SK-N-SH (cell line): Measurements from ENCODE around the gene ROS1. TPM values are rescaled to one million over a fixed set of nuclear protein-coding genes. Genes with fewer than 3 reads are reported as not detected.

ENCODE experiments used
- CTCF ChIA-PET: fragments of 300-600, 350-600 bp; formaldehyde crosslinking; extraction: SDS; loops from one replicate; lab custom pipeline; 2021; lab: Yijun Ruan, JAX
- POLR2A ChIA-PET: fragments of 350-600 bp; sonication (Branson Sonifier 250); formaldehyde crosslinking; extraction: SDS; loops from one replicate; lab custom pipeline; 2020; ENCODE audit warnings: antibody characterized with exemption, inconsistent platforms; lab: Yijun Ruan, JAX
- DNase-seq: peaks from one replicate; pipeline ENCODE4 v3.0.0; 2012
- H2AFZ ChIP-seq: fragments of 200-600 bp; sonication (generic); 2 replicates; pipeline ENCODE4 v1.8.1; 2016; ENCODE audit warnings: antibody characterized with exemption, mild to moderate bottlenecking, low read depth
- H3F3A ChIP-seq: fragments of 200-600 bp; sonication (generic); replicated peaks from 2 replicates; pipeline ENCODE3; 2016; ENCODE audit warnings: antibody characterized with exemption, mild to moderate bottlenecking; ENCODE audit not compliant: insufficient read depth
- H3K27ac ChIP-seq, 2 experiments: fragments of 200-500 bp in 1 of 2; fragments of 200-600 bp in 1 of 2; sonication (Bioruptor generic) in 1 of 2; sonication (generic), shearing (Covaris generic) in 1 of 2; 2 replicates each; pipeline versions ENCODE4 v1.5.1 to v1.6.1; 2014 to 2016; ENCODE audit warnings: low read depth in 2 of 2, inconsistent platforms in 1 of 2, low read length in 1 of 2, mild to moderate bottlenecking in 1 of 2, mixed read lengths in 1 of 2
- H3K27me3 ChIP-seq: fragments of 200-600 bp; sonication (generic), shearing (Covaris generic); 2 replicates; pipeline ENCODE4 v1.6.1; 2016; ENCODE audit warnings: mixed run types; ENCODE audit not compliant: insufficient read depth
- H3K36me3 ChIP-seq, 2 experiments: fragments of 200-500 bp in 1 of 2; fragments of 200-600 bp in 1 of 2; sonication (Bioruptor generic) in 1 of 2; sonication (generic) in 1 of 2; replicated peaks in 1 of 2; 2 replicates each; pipeline versions ENCODE3 to v1.5.1; 2014 to 2016; ENCODE audit warnings: low read length in 1 of 2, mild to moderate bottlenecking in 1 of 2; ENCODE audit not compliant: insufficient read depth in 2 of 2, control insufficient read depth in 1 of 2
- H3K4me1 ChIP-seq, 2 experiments: fragments of 200-500 bp in 1 of 2; fragments of 200-600 bp in 1 of 2; sonication (Bioruptor generic) in 1 of 2; sonication (generic), shearing (Covaris generic) in 1 of 2; 2 replicates each; pipeline versions ENCODE4 v1.5.1 to v1.6.1; 2014 to 2016; ENCODE audit warnings: low read depth in 1 of 2, low read length in 1 of 2, mixed run types in 1 of 2; ENCODE audit not compliant: insufficient read depth in 2 of 2, control insufficient read depth in 1 of 2
- H3K4me2 ChIP-seq: fragments of 200-600 bp; sonication (generic), shearing (Covaris generic); 2 replicates; pipeline ENCODE4 v1.6.1; 2017; ENCODE audit warnings: mixed run types
- H3K4me3 ChIP-seq, 2 experiments: fragments of 200-500 bp in 1 of 2; fragments of 200-600 bp in 1 of 2; sonication (Bioruptor generic) in 1 of 2; sonication (generic), shearing (Covaris generic) in 1 of 2; 2 replicates each; pipeline versions ENCODE4 v1.5.1 to v1.8.1; 2014 to 2016; ENCODE audit warnings: low read depth in 2 of 2, inconsistent platforms in 1 of 2, low read length in 1 of 2, mild to moderate bottlenecking in 1 of 2, mixed read lengths in 1 of 2, moderate library complexity in 1 of 2
- H3K79me2 ChIP-seq: fragments of 200-600 bp; sonication (generic); 2 replicates; pipeline ENCODE4 v1.8.1; 2017; ENCODE audit warnings: mild to moderate bottlenecking; ENCODE audit not compliant: insufficient read depth
- H3K9ac ChIP-seq: fragments of 200-600 bp; sonication (generic); 2 replicates; pipeline ENCODE4 v1.6.1; 2017; ENCODE audit warnings: mixed run types
- H3K9me2 ChIP-seq: fragments of 200-600 bp; sonication (generic); 2 replicates; pipeline ENCODE4 v1.6.1; 2017; ENCODE audit warnings: mixed run types
- H3K9me3 ChIP-seq: fragments of 200-600 bp; sonication (generic); 2 replicates; pipeline ENCODE4 v1.6.1; 2017; ENCODE audit warnings: mixed run types, mild to moderate bottlenecking, moderate library complexity
- H4K20me1 ChIP-seq: fragments of 200-600 bp; sonication (generic); 2 replicates; pipeline ENCODE4 v1.6.1; 2017; ENCODE audit warnings: mild to moderate bottlenecking, mixed run types; ENCODE audit not compliant: insufficient read depth
- ELF1 ChIP-seq: IDR thresholded peaks from 2 replicates; pipeline ENCODE4 v1.4.0; 2012
- FOSL2 ChIP-seq: IDR thresholded peaks from 2 replicates; pipeline ENCODE4 v1.4.0; 2012; ENCODE audit warnings: low read depth, mild to moderate bottlenecking, moderate library complexity, borderline replicate concordance
- FOXJ3 ChIP-seq: sonication (generic); formaldehyde crosslinking; IDR thresholded peaks from 2 replicates; pipeline ENCODE4 v1.5.1; 2020; ENCODE audit warnings: mild to moderate bottlenecking, missing genetic modification reagents
- GABPA ChIP-seq: IDR thresholded peaks from 2 replicates; pipeline ENCODE4 v1.4.0; 2012; ENCODE audit warnings: low read depth, mild to moderate bottlenecking
- RFX5 ChIP-seq: IDR thresholded peaks from 2 replicates; pipeline ENCODE4 v1.6.1; 2012; ENCODE audit warnings: mild to moderate bottlenecking, improper control_type of control experiment, low read length
- SMC3 ChIP-seq: IDR thresholded peaks from 2 replicates; pipeline ENCODE4 v1.6.1; 2012; ENCODE audit warnings: low read depth, low read length, improper control_type of control experiment
- WGBS: methylation state at CpG from one replicate; pipeline ENCODE4 v1.1.6; 2017; ENCODE audit warnings: low lambda C conversion rate; 5-methylcytosine and 5-hydroxymethylcytosine counted together
- polyA plus RNA-seq, 3 experiments: library from polyadenylated mRNA; depleted of rRNA; stranded (reverse); fragments of >200 nt; gene quantifications; 2 replicates each; pipeline ENCODE4 v1.2.3, GENCODE V29; 2012
- TF ChIP-seq, protein P1 (sequence below): fragments of 200-600 bp; sonication (generic); IDR thresholded peaks from 2 replicates; pipeline ENCODE4 v1.6.1; 2017; ENCODE audit warnings: antibody characterized with exemption, mild to moderate bottlenecking, moderate library complexity
- TF ChIP-seq, protein P2 (sequence below): IDR thresholded peaks from 2 replicates; pipeline ENCODE4 v1.4.0; 2012; ENCODE audit warnings: low read depth, borderline replicate concordance
- TF ChIP-seq, protein P3 (sequence below): IDR thresholded peaks from 2 replicates; pipeline ENCODE4 v1.4.0; 2012; ENCODE audit warnings: low read depth, borderline replicate concordance

Gene ROS1
- polyA plus RNA-seq, 1 of the 3 experiments (the other 2 are of a cell fraction): 1.8 TPM

DNA sequence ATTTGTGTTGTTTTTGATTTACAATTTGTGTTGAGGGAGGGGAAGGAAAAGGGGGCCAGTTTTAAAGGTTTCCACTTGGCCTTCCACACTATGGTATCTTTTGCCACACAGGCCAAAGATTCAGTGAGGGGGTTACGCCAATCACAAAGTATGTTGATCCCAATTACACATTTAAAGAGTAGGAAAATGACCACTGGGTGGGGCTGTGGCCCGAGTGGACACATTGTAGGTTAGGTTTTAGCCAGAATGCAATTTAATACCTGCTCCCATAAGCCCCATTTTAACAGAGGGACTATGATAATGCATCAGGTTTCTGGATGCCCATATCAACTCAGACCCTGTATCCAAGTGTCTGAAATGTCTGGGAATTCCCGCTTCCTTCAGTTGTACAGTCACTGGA, 144.8 kb downstream of the ROS1 start:
- no peaks in the 10 kb centered on the region for H3K9me2 ChIP-seq
- DNase-seq: no peak
- H3K4me2 ChIP-seq: no peak overlapping the region
- no peak overlapping the region for H2AFZ ChIP-seq
- 0% methylated on average over 3 of the region's 3 CpGs for WGBS
- TF ChIP-seq, protein P1, sequence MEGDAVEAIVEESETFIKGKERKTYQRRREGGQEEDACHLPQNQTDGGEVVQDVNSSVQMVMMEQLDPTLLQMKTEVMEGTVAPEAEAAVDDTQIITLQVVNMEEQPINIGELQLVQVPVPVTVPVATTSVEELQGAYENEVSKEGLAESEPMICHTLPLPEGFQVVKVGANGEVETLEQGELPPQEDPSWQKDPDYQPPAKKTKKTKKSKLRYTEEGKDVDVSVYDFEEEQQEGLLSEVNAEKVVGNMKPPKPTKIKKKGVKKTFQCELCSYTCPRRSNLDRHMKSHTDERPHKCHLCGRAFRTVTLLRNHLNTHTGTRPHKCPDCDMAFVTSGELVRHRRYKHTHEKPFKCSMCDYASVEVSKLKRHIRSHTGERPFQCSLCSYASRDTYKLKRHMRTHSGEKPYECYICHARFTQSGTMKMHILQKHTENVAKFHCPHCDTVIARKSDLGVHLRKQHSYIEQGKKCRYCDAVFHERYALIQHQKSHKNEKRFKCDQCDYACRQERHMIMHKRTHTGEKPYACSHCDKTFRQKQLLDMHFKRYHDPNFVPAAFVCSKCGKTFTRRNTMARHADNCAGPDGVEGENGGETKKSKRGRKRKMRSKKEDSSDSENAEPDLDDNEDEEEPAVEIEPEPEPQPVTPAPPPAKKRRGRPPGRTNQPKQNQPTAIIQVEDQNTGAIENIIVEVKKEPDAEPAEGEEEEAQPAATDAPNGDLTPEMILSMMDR: peak; percentile 52
- TF ChIP-seq GABPA: no peak
- TF ChIP-seq, protein P2, sequence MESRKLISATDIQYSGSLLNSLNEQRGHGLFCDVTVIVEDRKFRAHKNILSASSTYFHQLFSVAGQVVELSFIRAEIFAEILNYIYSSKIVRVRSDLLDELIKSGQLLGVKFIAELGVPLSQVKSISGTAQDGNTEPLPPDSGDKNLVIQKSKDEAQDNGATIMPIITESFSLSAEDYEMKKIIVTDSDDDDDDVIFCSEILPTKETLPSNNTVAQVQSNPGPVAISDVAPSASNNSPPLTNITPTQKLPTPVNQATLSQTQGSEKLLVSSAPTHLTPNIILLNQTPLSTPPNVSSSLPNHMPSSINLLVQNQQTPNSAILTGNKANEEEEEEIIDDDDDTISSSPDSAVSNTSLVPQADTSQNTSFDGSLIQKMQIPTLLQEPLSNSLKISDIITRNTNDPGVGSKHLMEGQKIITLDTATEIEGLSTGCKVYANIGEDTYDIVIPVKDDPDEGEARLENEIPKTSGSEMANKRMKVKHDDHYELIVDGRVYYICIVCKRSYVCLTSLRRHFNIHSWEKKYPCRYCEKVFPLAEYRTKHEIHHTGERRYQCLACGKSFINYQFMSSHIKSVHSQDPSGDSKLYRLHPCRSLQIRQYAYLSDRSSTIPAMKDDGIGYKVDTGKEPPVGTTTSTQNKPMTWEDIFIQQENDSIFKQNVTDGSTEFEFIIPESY: no peak
- TF ChIP-seq SMC3: peak; percentile 13; the same call in 1 of the 2 replicates
- TF ChIP-seq, all 33 proteins: peak for 2
- no peak overlapping the region for H3K27ac ChIP-seq
- H3K4me1 ChIP-seq: no peaks in the 10 kb centered on the region
- H3F3A ChIP-seq: no peaks in the 10 kb centered on the region
- no peaks in the 10 kb centered on the region for H3K36me3 ChIP-seq
- H3K4me3 ChIP-seq: no peak overlapping the region
- H3K9me3 ChIP-seq: no peaks in the 10 kb centered on the region
- H3K79me2 ChIP-seq: no peaks in the 10 kb centered on the region
- ChIA-PET CTCF (no interaction called here), POLR2A (no interaction called here)
- no peaks in the 10 kb centered on the region for H4K20me1 ChIP-seq
- H3K27me3 ChIP-seq: peaks cover 13% of the 10 kb centered on the region; the same call in 1 of the 2 replicates
- H3K9ac ChIP-seq: no peak overlapping the region

DNA sequence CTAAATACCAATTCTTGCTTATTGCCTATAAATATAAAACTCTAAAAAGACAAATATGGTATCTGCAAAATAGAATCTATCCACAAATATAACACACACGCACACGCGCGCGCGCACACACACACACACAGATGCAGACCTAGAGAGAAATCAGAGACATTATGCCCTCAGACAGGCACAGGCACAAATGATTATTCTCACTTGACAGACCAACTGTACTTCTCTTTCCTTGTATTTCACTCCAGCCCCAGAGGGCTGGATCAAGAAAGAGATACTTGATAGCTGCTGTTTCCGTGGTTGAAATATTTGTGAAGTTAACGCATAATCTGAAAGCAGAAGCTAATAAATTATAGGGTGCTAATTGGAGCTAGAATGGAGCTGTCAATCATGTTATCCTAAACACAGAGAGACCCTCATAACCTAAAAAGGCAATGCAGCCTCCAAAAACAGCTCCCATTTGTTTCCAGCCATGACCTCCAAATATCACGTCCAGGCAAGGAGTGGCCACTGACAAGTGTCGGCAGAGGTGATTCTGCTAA, 148.9 kb downstream of the ROS1 start:
- Histone ChIP-seq H3K9ac (no peak overlapping the region), H4K20me1 (no peaks in the 10 kb centered on the region), H3F3A (no peaks in the 10 kb centered on the region), H3K79me2 (no peaks in the 10 kb centered on the region), H3K27ac (no peak overlapping the region), H3K36me3 (no peaks in the 10 kb centered on the region), H3K9me2 (no peaks in the 10 kb centered on the region), H2AFZ (no peak overlapping the region), H3K4me3 (no peak overlapping the region), H3K9me3 (no peaks in the 10 kb centered on the region), H3K4me1 (no peaks in the 10 kb centered on the region), H3K4me2 (no peak overlapping the region), H3K27me3 (peaks cover 39% of the 10 kb centered on the region; the same call in 1 of the 2 replicates)
- WGBS: 57% methylated on average over 10 of the region's 10 CpGs
- ChIA-PET CTCF (no interaction called here), POLR2A (no interaction called here)
- TF ChIP-seq FOSL2 (no peak), SMC3 (no peak), ELF1 (no peak), FOXJ3 (CRISPR knock-in tag) (no peak), RFX5 (no peak)
- TF ChIP-seq, protein P3, sequence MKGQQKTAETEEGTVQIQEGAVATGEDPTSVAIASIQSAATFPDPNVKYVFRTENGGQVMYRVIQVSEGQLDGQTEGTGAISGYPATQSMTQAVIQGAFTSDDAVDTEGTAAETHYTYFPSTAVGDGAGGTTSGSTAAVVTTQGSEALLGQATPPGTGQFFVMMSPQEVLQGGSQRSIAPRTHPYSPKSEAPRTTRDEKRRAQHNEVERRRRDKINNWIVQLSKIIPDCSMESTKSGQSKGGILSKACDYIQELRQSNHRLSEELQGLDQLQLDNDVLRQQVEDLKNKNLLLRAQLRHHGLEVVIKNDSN: no peak
- TF ChIP-seq, protein P1: no peak
- DNase-seq: no peak
